Astrocyte (in vitro differentiated cells and primary cell): Measurements from ENCODE around the gene HSD11B1. TPM values are rescaled to one million over a fixed set of nuclear protein-coding genes. Genes with fewer than 3 reads are reported as not detected.

Experiments
- DNase-seq: peaks from one replicate; pipeline ENCODE4 v3.0.0-alpha.2; 2010; ENCODE audit warnings: low read depth
- FAIRE-seq: peaks from 2 replicates; lab custom pipeline; 2011; peaks lifted over from hg19 to GRCh38; lab: Jason Lieb, UNC
- H2AFZ ChIP-seq: 2 replicates; pipeline ENCODE4 v1.6.0; 2012; ENCODE audit warnings: low read depth, low read length, inconsistent platforms
- H3K27ac ChIP-seq: 2 replicates; pipeline ENCODE4 v1.5.1; 2011; ENCODE audit warnings: low read depth, low read length, inconsistent platforms
- H3K27me3 ChIP-seq: 2 replicates; pipeline ENCODE4 v1.6.0; 2011; ENCODE audit warnings: low read length, inconsistent platforms; ENCODE audit not compliant: insufficient read depth
- H3K36me3 ChIP-seq: 2 replicates; pipeline ENCODE4 v1.5.1; 2011; ENCODE audit warnings: low read length, inconsistent platforms; ENCODE audit not compliant: insufficient read depth
- H3K4me1 ChIP-seq: 2 replicates; pipeline ENCODE4 v1.5.1; 2011; ENCODE audit warnings: low read length, inconsistent platforms; ENCODE audit not compliant: insufficient read depth
- H3K4me2 ChIP-seq: 2 replicates; pipeline ENCODE4 v1.6.0; 2012; ENCODE audit warnings: low read length, inconsistent platforms
- H3K4me3 ChIP-seq: 2 replicates; pipeline ENCODE4 v1.5.1; 2011; ENCODE audit warnings: low read depth, mild to moderate bottlenecking, low read length, inconsistent platforms; ENCODE audit not compliant: insufficient read depth
- H3K79me2 ChIP-seq: 2 replicates; pipeline ENCODE4 v1.6.0; 2012; ENCODE audit warnings: mild to moderate bottlenecking, low read length, inconsistent platforms; ENCODE audit not compliant: insufficient read depth
- H3K9ac ChIP-seq: 2 replicates; pipeline ENCODE4 v1.6.0; 2012; ENCODE audit warnings: mild to moderate bottlenecking, low read length, inconsistent platforms
- H3K9me3 ChIP-seq: 2 replicates; pipeline ENCODE4 v1.5.1; 2012; ENCODE audit warnings: low read depth, mild to moderate bottlenecking, low read length, inconsistent platforms; ENCODE audit not compliant: insufficient read depth
- H4K20me1 ChIP-seq: 2 replicates; pipeline ENCODE4 v1.6.0; 2012; ENCODE audit warnings: low read length, inconsistent platforms; ENCODE audit not compliant: insufficient read depth
- H3K27ac Mint-ChIP-seq: one replicate; pipeline ENCODE4 v1.8.0; 2021; ENCODE audit warnings: mild to moderate bottlenecking, mixed read lengths; ENCODE audit not compliant: unreplicated experiment
- H3K27me3 Mint-ChIP-seq: one replicate; pipeline ENCODE4 v1.8.0; 2021; ENCODE audit warnings: low read depth, mixed read lengths; ENCODE audit not compliant: unreplicated experiment
- H3K36me3 Mint-ChIP-seq: one replicate; pipeline ENCODE4 v1.8.0; 2021; ENCODE audit warnings: low read depth, mixed read lengths; ENCODE audit not compliant: unreplicated experiment
- H3K4me1 Mint-ChIP-seq: one replicate; pipeline ENCODE4 v1.8.0; 2021; ENCODE audit warnings: low read depth, mixed read lengths; ENCODE audit not compliant: unreplicated experiment
- H3K4me3 Mint-ChIP-seq: one replicate; pipeline ENCODE4 v1.8.0; 2021; ENCODE audit warnings: mild to moderate bottlenecking, moderate library complexity, mixed read lengths; ENCODE audit not compliant: unreplicated experiment
- H3K9me3 Mint-ChIP-seq: one replicate; pipeline ENCODE4 v1.8.0; 2021; ENCODE audit warnings: mild to moderate bottlenecking, mixed read lengths; ENCODE audit not compliant: unreplicated experiment
- EZH2 ChIP-seq: IDR thresholded peaks from 2 replicates; pipeline ENCODE4 v1.6.1; 2012; ENCODE audit warnings: mild to moderate bottlenecking, low read length, inconsistent platforms; ENCODE audit not compliant: insufficient read depth
- total RNA-seq: library from RNA; stranded (reverse); gene quantifications from 2 replicates; pipeline ENCODE4 v1.2.1, GENCODE V29; 2021
- TF ChIP-seq, protein P1 (sequence below): IDR thresholded peaks from 2 replicates; pipeline ENCODE4 v1.5.1; 2011; ENCODE audit warnings: low read depth, mild to moderate bottlenecking, inconsistent platforms, low read length, moderate library complexity; ENCODE audit not compliant: insufficient read depth

The HSD11B1 gene
- total RNA-seq, 1 donor from 2014 or later: not detected

DNA sequence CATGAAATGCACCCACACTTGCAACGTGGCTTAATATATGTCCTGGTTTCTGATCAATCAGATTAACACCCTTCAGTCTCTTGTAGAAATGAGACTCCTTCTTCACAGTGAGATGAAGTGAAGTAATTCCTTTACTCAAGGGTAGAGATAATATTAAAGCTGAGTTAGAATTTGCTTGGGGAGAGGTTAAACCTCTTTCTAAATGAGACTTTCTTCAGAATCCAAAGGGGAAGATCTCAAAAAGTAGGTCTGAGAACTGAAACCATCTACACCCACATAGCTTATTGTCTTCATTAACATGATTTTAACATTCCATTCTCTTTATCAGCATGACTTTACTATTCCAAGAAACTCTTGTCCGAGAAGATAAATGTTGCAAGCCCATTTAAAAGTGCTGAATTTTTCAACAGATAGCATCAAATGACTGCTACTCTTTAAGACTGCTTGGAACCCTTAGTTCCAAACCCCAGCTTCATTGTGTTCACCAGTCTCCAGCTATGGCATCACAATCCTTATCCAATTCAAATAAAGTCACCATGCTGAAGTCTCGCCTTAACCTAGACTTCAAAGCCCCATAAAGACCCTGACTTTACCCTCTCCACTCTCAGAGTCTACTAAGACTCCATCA lies 32.0 kb downstream of the HSD11B1 start:
- DNase-seq (no peak), FAIRE-seq (no peak)
- Histone ChIP-seq H3K4me3 (no peak overlapping the region), H3K27ac (no peak overlapping the region), H4K20me1 (no peaks in the 10 kb centered on the region), H3K36me3 (no peaks in the 10 kb centered on the region), H3K9me3 (no peaks in the 10 kb centered on the region), H3K9ac (no peak overlapping the region), H3K4me2 (no peak overlapping the region), H3K27me3 (peaks cover 5% of the 10 kb centered on the region), H3K4me1 (no peaks in the 10 kb centered on the region), H2AFZ (no peak overlapping the region), H3K79me2 (no peaks in the 10 kb centered on the region)
- TF ChIP-seq, protein P1, sequence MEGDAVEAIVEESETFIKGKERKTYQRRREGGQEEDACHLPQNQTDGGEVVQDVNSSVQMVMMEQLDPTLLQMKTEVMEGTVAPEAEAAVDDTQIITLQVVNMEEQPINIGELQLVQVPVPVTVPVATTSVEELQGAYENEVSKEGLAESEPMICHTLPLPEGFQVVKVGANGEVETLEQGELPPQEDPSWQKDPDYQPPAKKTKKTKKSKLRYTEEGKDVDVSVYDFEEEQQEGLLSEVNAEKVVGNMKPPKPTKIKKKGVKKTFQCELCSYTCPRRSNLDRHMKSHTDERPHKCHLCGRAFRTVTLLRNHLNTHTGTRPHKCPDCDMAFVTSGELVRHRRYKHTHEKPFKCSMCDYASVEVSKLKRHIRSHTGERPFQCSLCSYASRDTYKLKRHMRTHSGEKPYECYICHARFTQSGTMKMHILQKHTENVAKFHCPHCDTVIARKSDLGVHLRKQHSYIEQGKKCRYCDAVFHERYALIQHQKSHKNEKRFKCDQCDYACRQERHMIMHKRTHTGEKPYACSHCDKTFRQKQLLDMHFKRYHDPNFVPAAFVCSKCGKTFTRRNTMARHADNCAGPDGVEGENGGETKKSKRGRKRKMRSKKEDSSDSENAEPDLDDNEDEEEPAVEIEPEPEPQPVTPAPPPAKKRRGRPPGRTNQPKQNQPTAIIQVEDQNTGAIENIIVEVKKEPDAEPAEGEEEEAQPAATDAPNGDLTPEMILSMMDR: no peak
- no peak for TF ChIP-seq EZH2
- no peaks in the 10 kb centered on the region for H3K4me1 Mint-ChIP-seq
- H3K27ac Mint-ChIP-seq: no peak overlapping the region
- no peaks in the 10 kb centered on the region for H3K36me3 Mint-ChIP-seq
- no peak overlapping the region for H3K4me3 Mint-ChIP-seq
- peaks cover 35% of the 10 kb centered on the region for H3K27me3 Mint-ChIP-seq
- H3K9me3 Mint-ChIP-seq: peaks cover 3% of the 10 kb centered on the region

DNA sequence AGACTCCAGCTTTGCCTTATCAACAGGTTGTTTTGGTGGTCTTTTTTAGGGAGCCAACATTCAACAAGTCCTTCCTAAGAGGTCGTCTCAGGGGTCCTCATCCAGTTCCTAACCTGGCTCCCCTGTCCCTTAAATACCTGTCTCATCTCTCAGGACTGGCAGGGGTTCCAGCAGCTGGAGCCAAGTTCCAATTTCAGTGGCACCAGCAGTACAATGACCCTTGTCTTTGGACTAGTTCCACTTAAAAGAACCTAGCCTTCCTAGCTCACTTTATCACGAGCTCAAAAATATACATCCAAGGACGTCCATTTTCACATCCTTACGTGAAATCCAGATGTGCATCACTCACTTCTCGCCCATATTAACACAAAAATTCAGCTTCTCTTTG lies 32.5 kb downstream of the HSD11B1 start:
- FAIRE-seq (no peak), DNase-seq (no peak)
- H3K27me3 Mint-ChIP-seq: peaks cover 39% of the 10 kb centered on the region
- no peak overlapping the region for H3K27ac Mint-ChIP-seq
- no peaks in the 10 kb centered on the region for H4K20me1 ChIP-seq
- no peak overlapping the region for H2AFZ ChIP-seq
- H3K4me3 Mint-ChIP-seq: no peak overlapping the region
- no peak overlapping the region for H3K4me2 ChIP-seq
- no peaks in the 10 kb centered on the region for H3K4me1 Mint-ChIP-seq
- H3K4me3 ChIP-seq: no peak overlapping the region
- peaks cover 5% of the 10 kb centered on the region for H3K27me3 ChIP-seq
- no peaks in the 10 kb centered on the region for H3K9me3 ChIP-seq
- no peaks in the 10 kb centered on the region for H3K36me3 ChIP-seq
- no peaks in the 10 kb centered on the region for H3K36me3 Mint-ChIP-seq
- H3K27ac ChIP-seq: no peak overlapping the region
- H3K79me2 ChIP-seq: no peaks in the 10 kb centered on the region
- H3K9ac ChIP-seq: no peak overlapping the region
- peaks cover 4% of the 10 kb centered on the region for H3K9me3 Mint-ChIP-seq
- TF ChIP-seq, protein P1: no peak
- no peak for TF ChIP-seq EZH2
- H3K4me1 ChIP-seq: peaks cover under 1% of the 10 kb centered on the region

DNA sequence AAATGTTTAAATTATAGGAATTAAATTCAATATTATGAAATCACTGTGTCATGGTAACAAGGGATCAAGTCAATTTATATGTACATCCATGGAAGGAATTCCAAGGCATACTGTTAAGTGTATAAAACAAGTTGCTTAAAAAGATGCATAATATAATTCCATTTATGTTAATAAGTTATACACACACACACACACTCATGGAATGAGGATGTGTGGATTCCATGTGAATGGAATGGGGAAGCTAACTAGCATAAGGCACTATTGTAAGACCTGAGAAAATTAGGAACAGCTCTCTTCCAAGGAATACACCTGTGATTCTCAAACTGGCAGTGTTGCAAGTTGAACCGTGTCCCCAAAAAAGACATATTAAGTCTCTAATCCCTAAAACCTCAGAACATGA lies 33.6 kb downstream of the HSD11B1 start:
- DNase-seq: no peak
- Histone ChIP-seq H2AFZ (no peak overlapping the region), H3K4me3 (no peak overlapping the region), H3K36me3 (no peaks in the 10 kb centered on the region), H3K27me3 (peaks cover 5% of the 10 kb centered on the region), H3K9ac (no peak overlapping the region), H3K27ac (no peak overlapping the region), H3K9me3 (no peaks in the 10 kb centered on the region), H3K4me1 (peaks cover 12% of the 10 kb centered on the region), H3K4me2 (no peak overlapping the region), H3K79me2 (no peaks in the 10 kb centered on the region), H4K20me1 (no peaks in the 10 kb centered on the region)
- Mint-ChIP-seq H3K27me3 (peaks cover 42% of the 10 kb centered on the region), H3K36me3 (no peaks in the 10 kb centered on the region), H3K4me1 (no peaks in the 10 kb centered on the region), H3K27ac (no peak overlapping the region), H3K4me3 (no peak overlapping the region), H3K9me3 (peaks cover 4% of the 10 kb centered on the region)
- no peak for FAIRE-seq
- TF ChIP-seq, protein P1: no peak
- no peak for TF ChIP-seq EZH2
